NCI-H187 (cell line): ENCODE measurements around the gene ACSL4.
"Not testable (repeated sequence)": the region's sequence is repeated elsewhere in the genome, so short reads cannot be mapped to it uniquely, and the experiment has no call there.

Source experiments
- DNase-seq, 2 experiments: peaks; one replicate each; lab custom pipeline; 2025; lab: John Stamatoyannopoulos, UW

Gene ACSL4

GRCh38 chrX:109732807-109733612, at the start of gene ACSL4:
TSS of gene ACSL4 (minus strand) at chrX:109733257. CDS start at chrX:109683363, 49,894 bp downstream.
- peak; percentile 47 to 63 for DNase-seq

GRCh38 chrX:109777749-109778148, 44.7 kb upstream of the ACSL4 start:
- DNase-seq = no peak

- DNase-seq = no peak
Observed at GRCh38 chrX:109776986-109777385, 43.9 kb upstream of the ACSL4 start.

GRCh38 chrX:109776432-109776831, 43.4 kb upstream of the ACSL4 start:
- DNase-seq = no peak

- no peak for DNase-seq
Observed at GRCh38 chrX:109775386-109775785, 42.3 kb upstream of the ACSL4 start.

GRCh38 chrX:109774706-109775105, 41.6 kb upstream of the ACSL4 start:
- DNase-seq = no peak

- DNase-seq = no peak
Observed at GRCh38 chrX:109774136-109774535, 41.1 kb upstream of the ACSL4 start.

GRCh38 chrX:109773374-109773773, 40.3 kb upstream of the ACSL4 start:
- no peak for DNase-seq

- no peak for DNase-seq
Observed at GRCh38 chrX:109770780-109771179, 37.7 kb upstream of the ACSL4 start.

GRCh38 chrX:109760922-109761250, 27.8 kb upstream of the ACSL4 start:
- DNase-seq = no peak

- DNase-seq = no peak
Observed at GRCh38 chrX:109760209-109760921, 27.3 kb upstream of the ACSL4 start.

GRCh38 chrX:109753256-109753655, 20.2 kb upstream of the ACSL4 start:
- DNase-seq = no peak

- DNase-seq = no peak
Observed at GRCh38 chrX:109751698-109752097, 18.6 kb upstream of the ACSL4 start.

GRCh38 chrX:109749207-109749606, 16.1 kb upstream of the ACSL4 start:
- DNase-seq = no peak

GRCh38 chrX:109747681-109748080, 14.6 kb upstream of the ACSL4 start:
- DNase-seq = no peak

- DNase-seq = no peak
Observed at GRCh38 chrX:109742722-109743121, 9.7 kb upstream of the ACSL4 start.

- not testable (repeated sequence) for DNase-seq
Observed at GRCh38 chrX:109740896-109741295, 7.8 kb upstream of the ACSL4 start.

GRCh38 chrX:109740433-109740809, 7.4 kb upstream of the ACSL4 start:
- no peak for DNase-seq

- no peak for DNase-seq
Observed at GRCh38 chrX:109739625-109740432, 6.8 kb upstream of the ACSL4 start.

GRCh38 chrX:109735202-109735744, 2.2 kb upstream of the ACSL4 start:
- DNase-seq = no peak

- DNase-seq = no peak
Observed at GRCh38 chrX:109733613-109734083, 591 bp upstream of the ACSL4 start.
